ENCODE data around the gene NCOR2. TPM values are rescaled to one million over a fixed set of nuclear protein-coding genes. Genes with fewer than 3 reads are reported as not detected.

NCOR2 gene
- total RNA-seq, 2 experiments from 2014 or later = 92.9 to 99.9 TPM

- no peak overlapping the region for H3K4me3 Mint-ChIP-seq
- no peak for DNase-seq
- H3K27ac Mint-ChIP-seq = no peak overlapping the region
- ATAC-seq = no peak
- H3K36me3 Mint-ChIP-seq (ENCODE audit: low read depth) = peaks cover 2% of the 10 kb centered on the region
- H3K4me1 Mint-ChIP-seq (ENCODE audit: low read depth) = no peaks in the 10 kb centered on the region
- POLR2A ChIA-PET = no interaction called here
- H3K27me3 Mint-ChIP-seq (ENCODE audit: low read depth) = peaks cover 10% of the 10 kb centered on the region
- CTCF ChIA-PET = no interaction called here
- no peaks in the 10 kb centered on the region for H3K9me3 Mint-ChIP-seq (ENCODE audit: insufficient read depth)
These were observed 12.6 kb upstream of the NCOR2 start for GRCh38 chr12:124579921-124580517.

GRCh38 chr12:124578854-124579253, 11.4 kb upstream of the NCOR2 start:
- ChIA-PET POLR2A (no interaction called here), CTCF (no interaction called here)
- DNase-seq = no peak
- Mint-ChIP-seq H3K27ac (no peak overlapping the region), H3K9me3 (ENCODE audit: insufficient read depth) (no peaks in the 10 kb centered on the region), H3K27me3 (ENCODE audit: low read depth) (peaks cover 10% of the 10 kb centered on the region), H3K36me3 (ENCODE audit: low read depth) (peaks cover 2% of the 10 kb centered on the region), H3K4me3 (no peak overlapping the region), H3K4me1 (ENCODE audit: low read depth) (no peaks in the 10 kb centered on the region)
- no peak for ATAC-seq

GRCh38 chr12:124578445-124578844, 11.0 kb upstream of the NCOR2 start:
- no peak overlapping the region for H3K4me3 Mint-ChIP-seq
- CTCF ChIA-PET = no interaction called here
- no peaks in the 10 kb centered on the region for H3K9me3 Mint-ChIP-seq (ENCODE audit: insufficient read depth)
- H3K27ac Mint-ChIP-seq = no peak overlapping the region
- no peak for DNase-seq
- POLR2A ChIA-PET = no interaction called here
- H3K4me1 Mint-ChIP-seq (ENCODE audit: low read depth) = no peaks in the 10 kb centered on the region
- peaks cover 10% of the 10 kb centered on the region for H3K27me3 Mint-ChIP-seq (ENCODE audit: low read depth)
- H3K36me3 Mint-ChIP-seq (ENCODE audit: low read depth) = peaks cover 2% of the 10 kb centered on the region
- no peak for ATAC-seq

- peaks cover 10% of the 10 kb centered on the region for H3K27me3 Mint-ChIP-seq (ENCODE audit: low read depth)
- H3K4me1 Mint-ChIP-seq (ENCODE audit: low read depth) = no peaks in the 10 kb centered on the region
- ChIA-PET CTCF (no interaction called here), POLR2A (no interaction called here)
- no peaks in the 10 kb centered on the region for H3K9me3 Mint-ChIP-seq (ENCODE audit: insufficient read depth)
- no peak for ATAC-seq
- no peak overlapping the region for H3K4me3 Mint-ChIP-seq
- no peak for DNase-seq
- no peak overlapping the region for H3K27ac Mint-ChIP-seq
- H3K36me3 Mint-ChIP-seq (ENCODE audit: low read depth) = peaks cover 2% of the 10 kb centered on the region
These were observed 10.6 kb upstream of the NCOR2 start for GRCh38 chr12:124577986-124578385.

- ATAC-seq (no peak), DNase-seq (no peak)
- Mint-ChIP-seq H3K27me3 (ENCODE audit: low read depth) (peaks cover 10% of the 10 kb centered on the region), H3K9me3 (ENCODE audit: insufficient read depth) (no peaks in the 10 kb centered on the region), H3K4me1 (ENCODE audit: low read depth) (no peaks in the 10 kb centered on the region), H3K36me3 (ENCODE audit: low read depth) (peaks cover 2% of the 10 kb centered on the region), H3K27ac (no peak overlapping the region), H3K4me3 (no peak overlapping the region)
- POLR2A ChIA-PET = no interaction called here
- CTCF ChIA-PET = no interaction called here
These were observed 10.0 kb upstream of the NCOR2 start for GRCh38 chr12:124577374-124577773.

GRCh38 chr12:124576061-124576650, 8.7 kb upstream of the NCOR2 start:
- CTCF ChIA-PET = no interaction called here

GRCh38 chr12:124573839-124574786, 6.7 kb upstream of the NCOR2 start:
- Mint-ChIP-seq H3K27ac (no peak overlapping the region), H3K4me1 (ENCODE audit: low read depth) (no peaks in the 10 kb centered on the region), H3K9me3 (ENCODE audit: insufficient read depth) (no peaks in the 10 kb centered on the region), H3K36me3 (ENCODE audit: low read depth) (no peaks in the 10 kb centered on the region), H3K4me3 (no peak overlapping the region), H3K27me3 (ENCODE audit: low read depth) (peaks cover 5% of the 10 kb centered on the region)
- CTCF ChIA-PET = no interaction called here
- POLR2A ChIA-PET = no interaction called here
- DNase-seq (no peak), ATAC-seq (no peak)

More at GRCh38 chr12:124576061-124576650, 8.7 kb upstream of the NCOR2 start:
- no peak overlapping the region for H3K4me3 Mint-ChIP-seq
- no peaks in the 10 kb centered on the region for H3K9me3 Mint-ChIP-seq (ENCODE audit: insufficient read depth)
- POLR2A ChIA-PET = no interaction called here
- peaks cover 2% of the 10 kb centered on the region for H3K36me3 Mint-ChIP-seq (ENCODE audit: low read depth)
- ATAC-seq (no peak), DNase-seq (no peak)
- no peak overlapping the region for H3K27ac Mint-ChIP-seq
- no peaks in the 10 kb centered on the region for H3K4me1 Mint-ChIP-seq (ENCODE audit: low read depth)
- peaks cover 7% of the 10 kb centered on the region for H3K27me3 Mint-ChIP-seq (ENCODE audit: low read depth)

- ATAC-seq (no peak), DNase-seq (no peak)
- Mint-ChIP-seq H3K9me3 (ENCODE audit: insufficient read depth) (no peaks in the 10 kb centered on the region), H3K27me3 (ENCODE audit: low read depth) (peaks cover 5% of the 10 kb centered on the region), H3K27ac (no peak overlapping the region), H3K4me3 (no peak overlapping the region), H3K4me1 (ENCODE audit: low read depth) (peaks cover 10% of the 10 kb centered on the region), H3K36me3 (ENCODE audit: low read depth) (no peaks in the 10 kb centered on the region)
- POLR2A ChIA-PET = no interaction called here
- CTCF ChIA-PET = no interaction called here
These were observed 4.1 kb upstream of the NCOR2 start for GRCh38 chr12:124571556-124571955.

- no peaks in the 10 kb centered on the region for H3K36me3 Mint-ChIP-seq (ENCODE audit: low read depth)
- ATAC-seq = no peak
These were observed 3.4 kb upstream of the NCOR2 start for GRCh38 chr12:124570810-124571209.

GRCh38 chr12:124569375-124570148, 2.1 kb upstream of the NCOR2 start:
- no peak overlapping the region for H3K27ac Mint-ChIP-seq
- POLR2A ChIA-PET = no interaction called here
- no peaks in the 10 kb centered on the region for H3K36me3 Mint-ChIP-seq (ENCODE audit: low read depth)
- peaks cover 21% of the 10 kb centered on the region for H3K4me1 Mint-ChIP-seq (ENCODE audit: low read depth)
- H3K4me3 Mint-ChIP-seq = no peak overlapping the region
- H3K27me3 Mint-ChIP-seq (ENCODE audit: low read depth) = peaks cover 5% of the 10 kb centered on the region
- ATAC-seq (no peak), DNase-seq (no peak)
- H3K9me3 Mint-ChIP-seq (ENCODE audit: insufficient read depth) = no peaks in the 10 kb centered on the region
- CTCF ChIA-PET = no interaction called here

More at GRCh38 chr12:124570810-124571209, 3.4 kb upstream of the NCOR2 start:
- no peak overlapping the region for H3K4me3 Mint-ChIP-seq
- CTCF ChIA-PET = interaction anchor here (0.6 kb wide), 1 partner anchor 40 kb away, joined by 3 read pairs; no protein-coding TSS in a partner anchor
- POLR2A ChIA-PET = no interaction called here
- no peak overlapping the region for H3K27ac Mint-ChIP-seq
- H3K27me3 Mint-ChIP-seq (ENCODE audit: low read depth) = peaks cover 5% of the 10 kb centered on the region
- no peak for DNase-seq
- H3K9me3 Mint-ChIP-seq (ENCODE audit: insufficient read depth) = no peaks in the 10 kb centered on the region
- peaks cover 13% of the 10 kb centered on the region for H3K4me1 Mint-ChIP-seq (ENCODE audit: low read depth)

- Mint-ChIP-seq H3K4me3 (peak overlapping the region; percentile 63), H3K27me3 (ENCODE audit: low read depth) (peaks cover 5% of the 10 kb centered on the region), H3K27ac (no peak overlapping the region), H3K36me3 (ENCODE audit: low read depth) (no peaks in the 10 kb centered on the region), H3K9me3 (ENCODE audit: insufficient read depth) (no peaks in the 10 kb centered on the region), H3K4me1 (ENCODE audit: low read depth) (peaks cover 23% of the 10 kb centered on the region)
- peak; percentile 33 for DNase-seq
- ATAC-seq = no peak
- CTCF ChIA-PET = no interaction called here
- POLR2A ChIA-PET = interaction anchor here (0.5 kb wide), 1 partner anchor 189 kb away, joined by 4 read pairs; no protein-coding TSS in a partner anchor
These were observed 1.3 kb upstream of the NCOR2 start for GRCh38 chr12:124568431-124569374.
